Astrocyte of the spinal cord (primary cell): ENCODE results near the gene TCTN2.

Experiments used
- DNase-seq: peaks from one replicate; pipeline ENCODE4 v3.0.0; 2011; ENCODE audit warnings: low read depth, low spot score
- H3K4me3 ChIP-seq: 2 replicates; pipeline ENCODE4 v1.5.1; 2011; ENCODE audit warnings: low read depth, mild to moderate bottlenecking, low read length, moderate library complexity
- CTCF ChIP-seq: IDR thresholded peaks from 2 replicates; pipeline ENCODE4 v1.5.1; 2012; ENCODE audit warnings: low read depth, mild to moderate bottlenecking, low read length, inconsistent platforms
- in situ Hi-C: cut with HindIII; loops from 2 replicates; pipeline ENCODE4 v1.10.0; 2017; ENCODE audit warnings: low sequenced_read_pairs

Gene TCTN2

DNA sequence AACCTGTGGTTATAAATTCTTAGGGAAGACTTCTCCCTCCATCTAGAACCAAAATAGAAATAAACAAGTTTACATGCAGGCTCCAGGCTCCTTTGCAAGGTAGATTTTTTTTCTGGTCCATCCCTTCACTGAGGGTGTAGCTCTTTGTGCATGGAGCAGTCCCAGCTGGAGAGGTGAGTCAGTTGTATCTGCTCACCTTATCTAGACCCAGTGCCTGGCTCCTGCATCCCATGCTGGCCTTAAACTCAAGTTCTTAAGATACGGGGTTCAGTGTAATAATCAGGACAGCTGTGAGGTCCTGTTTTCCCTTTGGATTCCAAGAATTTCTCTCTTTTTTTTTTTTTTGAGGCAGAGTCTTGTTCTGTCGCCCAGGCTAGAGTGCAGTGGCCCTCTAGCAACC is 56.0 kb downstream of the TCTN2 start:
- no peak overlapping the region for H3K4me3 ChIP-seq
- TF ChIP-seq CTCF, result no peak
- no peak for DNase-seq
- in situ Hi-C loops, result no loop called here

GRCh38 chr12:123727878-123728277 is 57.0 kb downstream of the TCTN2 start:
- in situ Hi-C loops, result no loop called here
- TF ChIP-seq CTCF, result no peak
- H3K4me3 ChIP-seq, result no peak overlapping the region
- no peak for DNase-seq

- in situ Hi-C loops, result no loop called here
- TF ChIP-seq CTCF, result no peak
- H3K4me3 ChIP-seq, result no peak overlapping the region
- no peak for DNase-seq
These were observed 60.7 kb downstream of the TCTN2 start for GRCh38 chr12:123731596-123731995.

DNA sequence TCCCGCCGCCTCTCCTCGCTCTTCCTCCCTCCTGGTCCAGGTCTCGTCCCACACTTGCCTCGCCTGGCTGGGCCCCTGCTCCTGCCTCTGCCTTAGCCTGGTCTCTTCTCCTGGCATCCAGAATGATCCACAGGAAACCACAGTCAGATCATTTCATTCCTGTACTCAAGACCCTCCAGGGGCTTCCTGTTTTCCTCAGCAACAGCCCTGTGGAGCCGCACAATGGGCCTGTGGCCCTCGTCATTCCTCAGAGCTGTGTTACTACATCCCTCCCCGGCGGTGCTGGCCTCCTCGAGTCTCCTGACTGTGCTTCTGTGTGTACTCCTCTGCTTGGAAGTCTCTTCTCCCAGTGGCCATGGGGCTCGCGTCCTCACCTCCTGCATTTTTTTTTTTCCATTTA is 61.3 kb downstream of the TCTN2 start:
- DNase-seq, result no peak
- TF ChIP-seq CTCF, result no peak
- in situ Hi-C loops, result no loop called here
- no peak overlapping the region for H3K4me3 ChIP-seq

- no peak overlapping the region for H3K4me3 ChIP-seq
- TF ChIP-seq CTCF, result no peak
- in situ Hi-C loops, result no loop called here
- DNase-seq, result no peak
These were observed 62.3 kb downstream of the TCTN2 start for GRCh38 chr12:123733229-123733628.

GRCh38 chr12:123734268-123734667 is 63.4 kb downstream of the TCTN2 start:
- DNase-seq, result no peak
- no peak for TF ChIP-seq CTCF
- H3K4me3 ChIP-seq, result no peak overlapping the region
- in situ Hi-C loops, result no loop called here

- no peak for TF ChIP-seq CTCF
- in situ Hi-C loops, result no loop called here
These were observed 71.1 kb downstream of the TCTN2 start for GRCh38 chr12:123741937-123742572.

More at GRCh38 chr12:123741937-123742572, 71.1 kb downstream of the TCTN2 start:
- no peak overlapping the region for H3K4me3 ChIP-seq
- DNase-seq, result no peak
